ENCODE data around the gene UBL5.
A peak's percentile ranks its signal among the peaks of the same experiment; 100 is the strongest.
"Not testable (repeated sequence)": the region's sequence is repeated elsewhere in the genome, so short reads cannot be mapped to it uniquely, and the experiment has no call there.

The UBL5 gene

GRCh38 chr19:9827289-9828238 lies at the start of gene UBL5:
TSS of gene UBL5 (plus strand) at chr19:9827918. CDS start at chr19:9828338, 420 bp downstream.
- TF ChIP-seq, protein P1, sequence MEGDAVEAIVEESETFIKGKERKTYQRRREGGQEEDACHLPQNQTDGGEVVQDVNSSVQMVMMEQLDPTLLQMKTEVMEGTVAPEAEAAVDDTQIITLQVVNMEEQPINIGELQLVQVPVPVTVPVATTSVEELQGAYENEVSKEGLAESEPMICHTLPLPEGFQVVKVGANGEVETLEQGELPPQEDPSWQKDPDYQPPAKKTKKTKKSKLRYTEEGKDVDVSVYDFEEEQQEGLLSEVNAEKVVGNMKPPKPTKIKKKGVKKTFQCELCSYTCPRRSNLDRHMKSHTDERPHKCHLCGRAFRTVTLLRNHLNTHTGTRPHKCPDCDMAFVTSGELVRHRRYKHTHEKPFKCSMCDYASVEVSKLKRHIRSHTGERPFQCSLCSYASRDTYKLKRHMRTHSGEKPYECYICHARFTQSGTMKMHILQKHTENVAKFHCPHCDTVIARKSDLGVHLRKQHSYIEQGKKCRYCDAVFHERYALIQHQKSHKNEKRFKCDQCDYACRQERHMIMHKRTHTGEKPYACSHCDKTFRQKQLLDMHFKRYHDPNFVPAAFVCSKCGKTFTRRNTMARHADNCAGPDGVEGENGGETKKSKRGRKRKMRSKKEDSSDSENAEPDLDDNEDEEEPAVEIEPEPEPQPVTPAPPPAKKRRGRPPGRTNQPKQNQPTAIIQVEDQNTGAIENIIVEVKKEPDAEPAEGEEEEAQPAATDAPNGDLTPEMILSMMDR (conservative IDR thresholded peaks at IDR 0.05; ENCODE audit: control insufficient read depth, insufficient read depth, low read depth, low read length), result no peak
- H3K4me3 ChIP-seq (ENCODE audit: control insufficient read depth, low read depth, low read length), result peak within 1 kb of the TSS; percentile 93
- peak; percentile 82 for DNase-seq (ENCODE audit: low read depth)

- TF ChIP-seq, protein P1 (conservative IDR thresholded peaks at IDR 0.05; ENCODE audit: control insufficient read depth, insufficient read depth, low read depth, low read length), result no peak
- peak; percentile 23 for DNase-seq (ENCODE audit: low read depth)
Measured at GRCh38 chr19:9782338-9782737, 45.4 kb upstream of the UBL5 start.

GRCh38 chr19:9784163-9784496 lies 43.6 kb upstream of the UBL5 start:
- not testable (repeated sequence) for DNase-seq (ENCODE audit: low read depth); H3K4me3 ChIP-seq (ENCODE audit: control insufficient read depth, low read depth, low read length)

More at GRCh38 chr19:9782338-9782737, 45.4 kb upstream of the UBL5 start:
- H3K4me3 ChIP-seq (ENCODE audit: control insufficient read depth, low read depth, low read length), result no peak overlapping the region

DNA sequence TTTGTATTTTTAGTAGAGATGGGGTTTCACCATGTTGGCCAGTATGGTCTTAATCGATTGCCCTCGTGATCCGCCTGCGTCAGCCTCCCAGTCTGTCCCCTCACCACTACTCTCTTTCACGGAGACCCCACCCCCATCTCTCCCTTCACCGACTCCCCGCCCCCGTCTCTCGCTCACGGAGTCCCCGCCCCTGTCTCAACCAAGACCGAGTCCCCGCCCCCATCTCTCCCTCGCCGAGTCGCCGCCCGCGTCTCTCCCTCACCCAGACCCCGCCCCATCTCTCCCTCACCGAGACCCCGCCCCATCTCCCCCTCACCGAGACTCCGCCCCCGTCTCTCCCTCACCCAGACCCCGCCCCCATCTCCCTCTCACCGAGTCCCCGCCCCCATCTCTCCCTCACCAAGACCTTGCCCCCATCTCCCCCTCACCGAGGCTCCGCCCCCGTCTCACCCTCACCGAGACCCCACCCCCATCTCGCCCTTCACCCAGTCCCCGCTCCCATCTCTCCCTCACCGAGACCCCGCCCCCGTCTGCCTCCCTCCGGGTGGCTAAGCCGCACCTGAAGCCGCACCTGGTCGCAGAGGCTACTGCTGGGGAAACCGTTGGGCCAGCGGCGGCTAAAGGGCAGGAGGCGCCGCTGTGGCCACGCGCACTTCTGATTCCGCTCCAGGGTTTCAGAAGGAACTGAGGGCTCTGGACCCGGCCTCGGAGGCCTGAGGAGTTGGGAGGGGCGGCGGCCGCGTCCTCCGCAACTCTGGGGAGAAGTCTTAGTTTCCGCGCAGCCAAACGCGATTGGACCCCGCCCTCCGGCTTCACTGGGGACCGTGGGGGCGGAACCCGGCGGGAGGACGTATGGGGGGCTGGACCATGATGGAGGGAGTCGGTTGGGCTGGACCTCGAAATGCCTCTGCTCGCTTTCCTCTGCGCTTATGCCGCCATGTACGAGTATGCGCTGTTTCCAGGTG lies 42.1 kb upstream of the UBL5 start:
- H3K4me3 ChIP-seq (ENCODE audit: control insufficient read depth, low read depth, low read length), result peak overlapping the region; percentile 78
- peak; percentile 93 for DNase-seq (ENCODE audit: low read depth)
- TF ChIP-seq, protein P1 (conservative IDR thresholded peaks at IDR 0.05; ENCODE audit: control insufficient read depth, insufficient read depth, low read depth, low read length), result no peak

- H3K4me3 ChIP-seq (ENCODE audit: control insufficient read depth, low read depth, low read length), result peak overlapping the region; percentile 78
- TF ChIP-seq, protein P1 (conservative IDR thresholded peaks at IDR 0.05; ENCODE audit: control insufficient read depth, insufficient read depth, low read depth, low read length), result no peak
- DNase-seq (ENCODE audit: low read depth), result no peak
Measured at GRCh38 chr19:9786342-9786741, 41.4 kb upstream of the UBL5 start.

GRCh38 chr19:9786819-9787218 lies 40.9 kb upstream of the UBL5 start:
- TF ChIP-seq, protein P1 (conservative IDR thresholded peaks at IDR 0.05; ENCODE audit: control insufficient read depth, insufficient read depth, low read depth, low read length), result no peak
- H3K4me3 ChIP-seq (ENCODE audit: control insufficient read depth, low read depth, low read length), result no peak overlapping the region
- no peak for DNase-seq (ENCODE audit: low read depth)

- not testable (repeated sequence) for H3K4me3 ChIP-seq (ENCODE audit: control insufficient read depth, low read depth, low read length); DNase-seq (ENCODE audit: low read depth)
Measured at GRCh38 chr19:9788604-9789003, 39.1 kb upstream of the UBL5 start.

Measured in fibroblast of mammary gland (primary cell).